Natural killer cell (primary cell): ENCODE results near the gene PLEKHD1. TPM values are rescaled to one million over a fixed set of nuclear protein-coding genes. Genes with fewer than 3 reads are reported as not detected.

Experiments used
- ATAC-seq, 3 donors: fragments of 150-1000 bp in 2 of 3; fragments of 200-7000 bp in 1 of 3; cut with Tn5 transposase; 1 replicate in 1 of 3; 2 replicates in 2 of 3; pipeline ENCODE4 v1.10.0; 2021; ENCODE audit warnings: mild to moderate bottlenecking in 2 of 3, moderate library complexity in 2 of 3
- DNase-seq, 2 donors: peaks; one replicate each; pipeline versions ENCODE4 v3.0.0 to v3.0.0-alpha.2; 2013 to 2021; ENCODE audit warnings: mixed read lengths in 1 of 2
- H3K27ac ChIP-seq: one replicate; pipeline ENCODE4 v1.5.1; 2013; ENCODE audit warnings: mild to moderate bottlenecking, low read length
- H3K27me3 ChIP-seq: one replicate; pipeline ENCODE4 v1.6.1; 2013; ENCODE audit warnings: low read length; ENCODE audit not compliant: control insufficient read depth, insufficient read depth
- H3K36me3 ChIP-seq: one replicate; pipeline ENCODE4 v1.6.1; 2013; ENCODE audit warnings: low read length; ENCODE audit not compliant: control insufficient read depth, insufficient read depth
- H3K4me1 ChIP-seq: one replicate; pipeline ENCODE4 v1.6.1; 2013; ENCODE audit warnings: low read length; ENCODE audit not compliant: control insufficient read depth, insufficient read depth
- H3K4me3 ChIP-seq: one replicate; pipeline ENCODE4 v1.5.1; 2013; ENCODE audit warnings: low read length
- H3K9me3 ChIP-seq: one replicate; pipeline ENCODE4 v1.6.1; 2013; ENCODE audit warnings: low read length; ENCODE audit not compliant: control insufficient read depth, insufficient read depth
- H3K27ac Mint-ChIP-seq, 2 donors: one replicate each; pipeline ENCODE4 v1.8.0; 2022; ENCODE audit warnings: mild to moderate bottlenecking in 2 of 2, mixed read lengths in 2 of 2, moderate library complexity in 1 of 2
- H3K27me3 Mint-ChIP-seq, 2 donors: one replicate each; pipeline ENCODE4 v1.8.0; 2022; ENCODE audit warnings: low read depth in 2 of 2, mixed read lengths in 2 of 2
- H3K36me3 Mint-ChIP-seq: one replicate; pipeline ENCODE4 v1.8.0; 2022; ENCODE audit warnings: mixed read lengths
- H3K4me1 Mint-ChIP-seq, 2 donors: one replicate each; pipeline ENCODE4 v1.8.0; 2022; ENCODE audit warnings: mixed read lengths in 2 of 2
- H3K4me3 Mint-ChIP-seq: one replicate; pipeline ENCODE4 v1.8.0; 2022; ENCODE audit warnings: mild to moderate bottlenecking, moderate library complexity, mixed read lengths
- H3K9me3 Mint-ChIP-seq, 2 donors: one replicate each; pipeline ENCODE4 v1.8.0; 2022; ENCODE audit warnings: mixed read lengths in 2 of 2
- WGBS: methylation state at CpG from one replicate; pipeline ENCODE4 v1.1.7; 2013; ENCODE audit warnings: missing lambda C conversion rate; ENCODE audit not compliant: insufficient coverage; 5-methylcytosine and 5-hydroxymethylcytosine counted together
- intact Hi-C: fragments of 100-400 bp; cut with micrococcal nuclease; formaldehyde crosslinking; loops from one replicate; pipeline ENCODE4 v1.14.2; 2022
- total RNA-seq, 4 donors: library from RNA; stranded (reverse); fragments of 120-200 nt in 1 of 4; gene quantifications; one replicate each; pipeline versions ENCODE4 v1.2.3 to v1.2.4, GENCODE V29; 2013 to 2022
- TF ChIP-seq, protein P1 (sequence below): fragments of 200-600 bp; IDR thresholded peaks from one replicate; pipeline ENCODE4 v1.8.0; 2022; ENCODE audit warnings: antibody characterized with exemption

Gene PLEKHD1
- total RNA-seq, 3 donors from 2014 or later (not counting 1 experiment from before 2014, with no cell fraction given), result 0.78 to 1.0 (median 0.93) TPM

DNA sequence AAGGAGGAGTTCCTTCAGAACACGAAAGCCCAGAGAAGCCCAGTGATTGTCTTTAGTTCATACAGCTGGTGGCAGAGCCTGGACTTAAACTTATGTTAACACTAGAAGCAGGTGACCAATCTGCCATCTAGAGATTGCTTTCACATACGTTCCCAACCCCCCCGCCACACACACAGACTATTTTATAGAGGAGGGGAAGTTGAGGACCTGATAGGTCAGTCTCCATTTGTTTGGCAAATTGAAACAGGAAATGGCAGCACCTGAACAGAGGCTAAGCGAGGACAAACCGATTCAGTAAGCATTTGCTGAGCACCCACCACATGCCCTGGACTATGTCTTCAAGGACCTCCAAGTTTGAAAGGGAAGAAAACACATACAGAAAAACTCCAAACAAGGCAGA lies 4.8 kb upstream of the PLEKHD1 start:
- intact Hi-C loops, result no loop called here

DNA sequence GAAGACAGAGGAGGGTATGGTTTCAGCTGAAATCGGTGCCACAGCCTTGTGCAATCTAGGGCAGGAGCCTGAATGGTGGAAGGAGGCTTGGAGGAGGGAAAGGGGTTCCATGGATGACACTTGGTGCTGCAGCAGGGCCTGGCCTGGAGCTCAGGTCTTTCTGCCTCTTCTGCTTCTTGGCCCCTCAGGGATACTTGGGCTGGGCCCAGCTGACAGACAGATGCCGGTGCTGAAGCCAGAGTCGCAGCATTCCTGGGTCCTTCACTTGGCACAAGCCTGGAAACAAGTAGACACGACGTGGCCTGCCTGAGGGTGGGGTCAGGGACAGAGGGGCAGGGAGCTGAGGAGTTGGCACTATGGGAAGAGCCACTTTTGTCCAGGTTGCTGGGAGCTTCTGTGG lies 4.4 kb upstream of the PLEKHD1 start:
- DNase-seq (no peak), ATAC-seq (no peak)
- Mint-ChIP-seq H3K27me3 (peaks cover 15 to 16% of the 10 kb centered on the region in 2 donors), H3K4me3 (no peak overlapping the region), H3K36me3 (no peaks in the 10 kb centered on the region), H3K4me1 (no peaks in the 10 kb centered on the region), H3K9me3 (no peaks in the 10 kb centered on the region), H3K27ac (no peak overlapping the region)
- Histone ChIP-seq H3K4me3 (no peak overlapping the region), H3K36me3 (no peaks in the 10 kb centered on the region), H3K27me3 (peaks cover 10% of the 10 kb centered on the region), H3K9me3 (no peaks in the 10 kb centered on the region), H3K27ac (no peak overlapping the region), H3K4me1 (peaks cover 4% of the 10 kb centered on the region)
- TF ChIP-seq, protein P1, sequence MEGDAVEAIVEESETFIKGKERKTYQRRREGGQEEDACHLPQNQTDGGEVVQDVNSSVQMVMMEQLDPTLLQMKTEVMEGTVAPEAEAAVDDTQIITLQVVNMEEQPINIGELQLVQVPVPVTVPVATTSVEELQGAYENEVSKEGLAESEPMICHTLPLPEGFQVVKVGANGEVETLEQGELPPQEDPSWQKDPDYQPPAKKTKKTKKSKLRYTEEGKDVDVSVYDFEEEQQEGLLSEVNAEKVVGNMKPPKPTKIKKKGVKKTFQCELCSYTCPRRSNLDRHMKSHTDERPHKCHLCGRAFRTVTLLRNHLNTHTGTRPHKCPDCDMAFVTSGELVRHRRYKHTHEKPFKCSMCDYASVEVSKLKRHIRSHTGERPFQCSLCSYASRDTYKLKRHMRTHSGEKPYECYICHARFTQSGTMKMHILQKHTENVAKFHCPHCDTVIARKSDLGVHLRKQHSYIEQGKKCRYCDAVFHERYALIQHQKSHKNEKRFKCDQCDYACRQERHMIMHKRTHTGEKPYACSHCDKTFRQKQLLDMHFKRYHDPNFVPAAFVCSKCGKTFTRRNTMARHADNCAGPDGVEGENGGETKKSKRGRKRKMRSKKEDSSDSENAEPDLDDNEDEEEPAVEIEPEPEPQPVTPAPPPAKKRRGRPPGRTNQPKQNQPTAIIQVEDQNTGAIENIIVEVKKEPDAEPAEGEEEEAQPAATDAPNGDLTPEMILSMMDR, result no peak
- intact Hi-C loops, result no loop called here
- 91% methylated on average over 5 of the region's 5 CpGs for WGBS

More for the DNA sequence above, 4.8 kb upstream of the PLEKHD1 start:
- Histone ChIP-seq H3K27ac (no peak overlapping the region), H3K4me3 (no peak overlapping the region), H3K36me3 (no peaks in the 10 kb centered on the region), H3K27me3 (peaks cover 10% of the 10 kb centered on the region), H3K9me3 (no peaks in the 10 kb centered on the region), H3K4me1 (peaks cover 4% of the 10 kb centered on the region)
- Mint-ChIP-seq H3K9me3 (no peaks in the 10 kb centered on the region), H3K4me1 (no peaks in the 10 kb centered on the region), H3K36me3 (no peaks in the 10 kb centered on the region), H3K27me3 (peaks cover 15 to 16% of the 10 kb centered on the region in 2 donors), H3K27ac (no peak overlapping the region), H3K4me3 (no peak overlapping the region)
- DNase-seq (no peak), ATAC-seq (no peak)
- WGBS, result 85% methylated on average over 3 of the region's 5 CpGs
- TF ChIP-seq, protein P1, result no peak

DNA sequence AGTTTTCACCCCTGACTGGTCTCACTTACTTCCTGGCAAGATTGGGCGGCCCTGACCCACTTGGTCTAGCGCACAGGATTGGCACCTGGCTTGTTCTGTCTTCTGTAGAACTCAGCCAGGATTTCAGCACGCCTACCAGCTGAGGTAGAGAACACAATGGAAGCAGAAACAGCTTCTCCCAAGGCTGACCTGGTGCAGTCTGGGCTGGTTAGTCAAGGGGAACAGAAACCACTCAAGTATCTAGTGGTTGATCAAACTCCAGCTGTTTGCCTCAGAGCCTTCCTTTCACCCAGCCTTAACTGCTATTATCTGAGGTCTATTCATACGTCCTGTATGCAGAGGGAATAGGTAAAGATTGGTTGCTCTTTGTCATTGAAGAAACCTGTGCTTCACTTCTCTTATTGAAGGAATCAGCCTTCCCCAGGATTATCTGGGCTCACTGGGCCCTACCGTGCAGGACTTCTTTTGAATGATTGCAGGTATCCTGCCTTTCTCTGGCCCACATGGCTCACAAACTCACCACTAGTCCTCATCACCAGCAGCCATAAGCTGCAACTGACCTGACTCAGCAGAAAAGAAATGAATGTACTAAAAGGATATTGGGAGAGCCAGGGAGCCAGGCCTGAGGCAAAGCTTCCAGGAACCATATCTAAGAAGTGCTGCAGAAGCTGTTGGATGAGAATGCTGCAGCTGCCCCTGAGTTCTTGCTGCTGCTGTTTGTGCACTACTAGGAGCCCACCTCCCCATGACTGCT lies 2.5 kb upstream of the PLEKHD1 start:
- intact Hi-C loops, result no loop called here
- no peak overlapping the region for H3K27ac ChIP-seq
- Mint-ChIP-seq H3K9me3 (no peaks in the 10 kb centered on the region), H3K27ac (no peak overlapping the region), H3K36me3 (no peaks in the 10 kb centered on the region), H3K4me3 (no peak overlapping the region), H3K4me1 (no peaks in the 10 kb centered on the region), H3K27me3 (peaks cover 15 to 26% of the 10 kb centered on the region in 2 donors)
- no peak overlapping the region for H3K4me3 ChIP-seq
- peaks cover 4% of the 10 kb centered on the region for H3K4me1 ChIP-seq
- 54% methylated on average over 5 of the region's 5 CpGs for WGBS
- H3K27me3 ChIP-seq, result peaks cover 13% of the 10 kb centered on the region
- no peaks in the 10 kb centered on the region for H3K9me3 ChIP-seq
- TF ChIP-seq, protein P1, result no peak
- no peaks in the 10 kb centered on the region for H3K36me3 ChIP-seq
- ATAC-seq (no peak), DNase-seq (no peak)
